Body of pancreas (tissue), 4 donors: ENCODE data around the gene DOCK2. TPM values are rescaled to one million over a fixed set of nuclear protein-coding genes. Genes with fewer than 3 reads are reported as not detected.

Experiments used
- ATAC-seq: fragments of 150-250 bp; one replicate; pipeline ENCODE4 v1.9.1; 2016
- DNase-seq, 4 donors: peaks; one replicate each; pipeline ENCODE4 v3.0.0-alpha.2; 2019
- H3K27ac ChIP-seq, 4 donors: fragments of 200-600 bp; sonication (generic); 1 replicate in 3 of 4; 2 replicates in 1 of 4; pipeline versions ENCODE4 v1.5.1 to v1.6.1; 2016 to 2019; ENCODE audit warnings: mild to moderate bottlenecking in 1 of 4, mixed read lengths in 1 of 4, moderate library complexity in 1 of 4
- H3K27me3 ChIP-seq, 2 donors: fragments of 200-600 bp; sonication (generic); one replicate each; pipeline ENCODE4 v1.6.0; 2016; ENCODE audit warnings: mild to moderate bottlenecking in 1 of 2
- H3K36me3 ChIP-seq, 2 donors: fragments of 200-600 bp; sonication (generic); replicated peaks in 1 of 2; 2 replicates each; pipeline ENCODE4 v1.5.1; 2016; ENCODE audit warnings: low read depth in 2 of 2; ENCODE audit not compliant: insufficient read depth in 1 of 2
- H3K4me1 ChIP-seq: fragments of 200-600 bp; sonication (generic); one replicate; pipeline ENCODE4 v1.6.0; 2016
- H3K4me3 ChIP-seq, 2 donors: fragments of 200-600 bp; sonication (generic); 1 replicate in 1 of 2; 2 replicates in 1 of 2; pipeline ENCODE4 v1.5.1; 2016 to 2019
- H3K9me3 ChIP-seq, 3 donors: fragments of 200-600 bp; sonication (generic); 1 replicate in 2 of 3; 2 replicates in 1 of 3; pipeline ENCODE4 v1.5.1; 2016
- CTCF ChIP-seq, 7 experiments: fragments of 450-650 bp in 4 of 7; fragments of 200-600 bp in 3 of 7; sonication (generic) in 3 of 7; IDR thresholded peaks; one replicate each; pipeline ENCODE4 v1.5.1; 2016 to 2019; ENCODE audit warnings: antibody characterized with exemption in 7 of 7
- POLR2A ChIP-seq, 3 donors: fragments of 450-650 bp; IDR thresholded peaks; one replicate each; pipeline ENCODE4 v1.6.1; 2016; ENCODE audit warnings: antibody characterized with exemption in 3 of 3, mild to moderate bottlenecking in 2 of 3
- WGBS, 2 donors: methylation state at CpG; one replicate each; pipeline ENCODE4 v1.1.5; 2017; 5-methylcytosine and 5-hydroxymethylcytosine counted together
- intact Hi-C: fragments of 100-400 bp; cut with DNase I; formaldehyde crosslinking; loops from one replicate; pipeline ENCODE4 v1.15.1; 2023
- total RNA-seq, 2 donors: library from RNA; depleted of rRNA; stranded (reverse); fragments of >200 nt; gene quantifications; one replicate each; pipeline ENCODE4 v1.1.0, GENCODE V29; 2016

The DOCK2 gene
- total RNA-seq, 2 donors from 2014 or later: 3.1 to 7.6 TPM

GRCh38 chr5:169706071-169706470, 69.0 kb downstream of the DOCK2 start:
- DNase-seq (no peak), ATAC-seq (no peak)
- Histone ChIP-seq H3K27ac (no peak overlapping the region), H3K4me1 (no peaks in the 10 kb centered on the region), H3K27me3 (no peaks in the 10 kb centered on the region), H3K9me3 (no peaks in the 10 kb centered on the region), H3K36me3 (no peaks in the 10 kb centered on the region), H3K4me3 (no peak overlapping the region)
- intact Hi-C loops: loop anchor here (10.0 kb wide), 1 partner anchor 279 kb away; the partner anchor contains the start of gene INSYN2B
- 89 to 94% methylated on average over 1 of the region's 1 CpG for WGBS, 2 donors
- TF ChIP-seq POLR2A (IDR thresholded peaks at IDR 0.05): no peak
- no peak for TF ChIP-seq CTCF (IDR thresholded peaks at IDR 0.05)

- no peak for ATAC-seq
- WGBS, 2 donors: 55 to 61% methylated on average over 9 of the region's 9 CpGs
- intact Hi-C loops: loop anchor here (10.0 kb wide), 1 partner anchor 278 kb away; the partner anchor contains the start of gene INSYN2B
These were observed 69.8 kb downstream of the DOCK2 start for GRCh38 chr5:169706758-169707450.

GRCh38 chr5:169707686-169708085, 70.6 kb downstream of the DOCK2 start:
- intact Hi-C loops: loop anchor here (10.0 kb wide), 1 partner anchor 277 kb away; the partner anchor contains the start of gene INSYN2B
- Histone ChIP-seq H3K27me3 (no peaks in the 10 kb centered on the region), H3K4me1 (no peaks in the 10 kb centered on the region), H3K4me3 (no peak overlapping the region), H3K36me3 (no peaks in the 10 kb centered on the region), H3K9me3 (no peaks in the 10 kb centered on the region), H3K27ac (no peak overlapping the region)
- DNase-seq (no peak), ATAC-seq (no peak)
- TF ChIP-seq CTCF (IDR thresholded peaks at IDR 0.05) (no peak), POLR2A (IDR thresholded peaks at IDR 0.05) (no peak)
- WGBS, 2 donors: 85 to 95% methylated on average over 3 of the region's 3 CpGs

More at GRCh38 chr5:169706758-169707450, 69.8 kb downstream of the DOCK2 start:
- Histone ChIP-seq H3K4me1 (no peaks in the 10 kb centered on the region), H3K36me3 (no peaks in the 10 kb centered on the region), H3K27me3 (no peaks in the 10 kb centered on the region), H3K9me3 (no peaks in the 10 kb centered on the region), H3K4me3 (no peak overlapping the region), H3K27ac (no peak overlapping the region)
- no peak for DNase-seq
- no peak for TF ChIP-seq CTCF (IDR thresholded peaks at IDR 0.05)
- TF ChIP-seq POLR2A (IDR thresholded peaks at IDR 0.05): no peak

- H3K4me3 ChIP-seq: no peak overlapping the region
- no peak for TF ChIP-seq POLR2A (IDR thresholded peaks at IDR 0.05)
- no peak for TF ChIP-seq CTCF (IDR thresholded peaks at IDR 0.05)
- H3K9me3 ChIP-seq: no peaks in the 10 kb centered on the region
- no peak for ATAC-seq
- no peaks in the 10 kb centered on the region for H3K27me3 ChIP-seq
- intact Hi-C loops: no loop called here
- no peak for DNase-seq
- H3K27ac ChIP-seq: no peak overlapping the region
- no peaks in the 10 kb centered on the region for H3K36me3 ChIP-seq
- no peaks in the 10 kb centered on the region for H3K4me1 ChIP-seq
- 39 to 63% methylated on average over 4 of the region's 4 CpGs for WGBS, 2 donors
These were observed 73.6 kb downstream of the DOCK2 start for GRCh38 chr5:169710675-169711074.
